Stimulated activated CD4-positive, alpha-beta T cell treated with anti-CD3 and anti-CD28 coated beads, Interleukin-15, amount 100 ng/mL, for 1 hour (primary cell): Measurements from ENCODE around the gene BBS12.

Source experiments
- DNase-seq, 2 donors: peaks; one replicate each; pipeline ENCODE4 v3.0.0-alpha.2; 2020; ENCODE audit warnings: low read depth in 1 of 2, low spot score in 1 of 2

Gene BBS12

GRCh38 chr4:122712782-122713181 lies 19.7 kb upstream of the BBS12 start:
- DNase-seq = no peak

- DNase-seq = no peak
Observed at GRCh38 chr4:122715221-122715620, 17.3 kb upstream of the BBS12 start.

GRCh38 chr4:122716825-122717448 lies 15.6 kb upstream of the BBS12 start:
- DNase-seq = peak; percentile 33 to 59

- DNase-seq = no peak
Observed at GRCh38 chr4:122718281-122718680, 14.2 kb upstream of the BBS12 start.

GRCh38 chr4:122722256-122722655 lies 10.2 kb upstream of the BBS12 start:
- DNase-seq = no peak

GRCh38 chr4:122728856-122729255 lies 3.6 kb upstream of the BBS12 start:
- no peak for DNase-seq

- no peak for DNase-seq
Observed at GRCh38 chr4:122731676-122732075, 828 bp upstream of the BBS12 start.

- no peak for DNase-seq
Observed at GRCh38 chr4:122733787-122734120, 1.2 kb downstream of the BBS12 start.

GRCh38 chr4:122739174-122739573 lies 6.7 kb downstream of the BBS12 start:
- no peak for DNase-seq

GRCh38 chr4:122742933-122743829 lies 10.7 kb downstream of the BBS12 start:
- DNase-seq = no peak

GRCh38 chr4:122744229-122744628 lies 11.7 kb downstream of the BBS12 start:
- DNase-seq = no peak

- no peak for DNase-seq
Observed at GRCh38 chr4:122746485-122746965, 14.0 kb downstream of the BBS12 start.

- DNase-seq = no peak
Observed at GRCh38 chr4:122747068-122747467, 14.6 kb downstream of the BBS12 start.

- no peak for DNase-seq
Observed at GRCh38 chr4:122747883-122748282, 15.4 kb downstream of the BBS12 start.

GRCh38 chr4:122749704-122750454 lies 17.4 kb downstream of the BBS12 start:
- DNase-seq = no peak

- no peak for DNase-seq
Observed at GRCh38 chr4:122755675-122756074, 23.2 kb downstream of the BBS12 start.

GRCh38 chr4:122758033-122758432 lies 25.5 kb downstream of the BBS12 start:
- DNase-seq = no peak

GRCh38 chr4:122759639-122760310 lies 27.3 kb downstream of the BBS12 start:
- no peak for DNase-seq

GRCh38 chr4:122762520-122762919 lies 30.0 kb downstream of the BBS12 start:
- DNase-seq = no peak

- no peak for DNase-seq
Observed at GRCh38 chr4:122762966-122763716, 30.6 kb downstream of the BBS12 start.
